ENCODE data around the gene ATXN1.

The ATXN1 gene

GRCh38 chr6:16698162-16698533, 63.1 kb downstream of the ATXN1 start:
- DNase-seq (ENCODE audit: low read depth in 2 of 2) = no peak

DNA sequence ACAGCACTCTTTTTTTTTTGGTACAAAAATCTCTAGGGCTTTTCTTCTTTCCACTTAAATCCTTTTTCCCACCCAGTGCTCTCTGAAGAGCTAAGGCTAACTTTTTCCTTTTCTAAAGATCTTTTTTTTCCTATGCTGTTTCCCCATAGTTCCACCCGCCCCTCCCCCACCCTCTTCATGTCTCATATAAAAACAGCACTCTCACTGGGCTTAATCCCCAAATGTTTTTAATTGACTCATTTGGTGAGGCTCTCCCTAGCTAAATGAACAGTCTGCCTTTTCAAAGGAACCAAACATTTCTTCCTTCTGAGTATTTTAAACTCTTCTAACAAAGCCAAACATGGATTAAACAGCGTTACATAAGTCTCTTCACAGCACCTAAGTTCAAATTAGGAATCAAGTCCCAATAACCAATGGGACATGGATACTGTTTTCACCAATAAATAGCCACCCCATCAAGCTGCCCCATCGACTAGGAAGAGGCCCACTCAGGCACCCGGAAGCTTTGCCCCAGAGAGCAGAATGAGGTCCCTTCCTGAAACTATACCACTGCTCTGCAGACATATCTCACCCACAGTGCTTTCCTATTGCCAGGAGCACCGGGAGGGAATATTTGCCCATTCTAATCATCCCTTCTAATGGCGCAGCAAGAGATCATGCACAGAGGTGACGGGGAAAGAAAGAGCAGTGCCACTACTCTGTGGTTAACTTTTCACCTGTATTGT, 63.7 kb downstream of the ATXN1 start:
- DNase-seq (ENCODE audit: low read depth in 2 of 2) = no peak

GRCh38 chr6:16696496-16696895, 64.8 kb downstream of the ATXN1 start:
- no peak for DNase-seq (ENCODE audit: low read depth in 2 of 2)

DNA sequence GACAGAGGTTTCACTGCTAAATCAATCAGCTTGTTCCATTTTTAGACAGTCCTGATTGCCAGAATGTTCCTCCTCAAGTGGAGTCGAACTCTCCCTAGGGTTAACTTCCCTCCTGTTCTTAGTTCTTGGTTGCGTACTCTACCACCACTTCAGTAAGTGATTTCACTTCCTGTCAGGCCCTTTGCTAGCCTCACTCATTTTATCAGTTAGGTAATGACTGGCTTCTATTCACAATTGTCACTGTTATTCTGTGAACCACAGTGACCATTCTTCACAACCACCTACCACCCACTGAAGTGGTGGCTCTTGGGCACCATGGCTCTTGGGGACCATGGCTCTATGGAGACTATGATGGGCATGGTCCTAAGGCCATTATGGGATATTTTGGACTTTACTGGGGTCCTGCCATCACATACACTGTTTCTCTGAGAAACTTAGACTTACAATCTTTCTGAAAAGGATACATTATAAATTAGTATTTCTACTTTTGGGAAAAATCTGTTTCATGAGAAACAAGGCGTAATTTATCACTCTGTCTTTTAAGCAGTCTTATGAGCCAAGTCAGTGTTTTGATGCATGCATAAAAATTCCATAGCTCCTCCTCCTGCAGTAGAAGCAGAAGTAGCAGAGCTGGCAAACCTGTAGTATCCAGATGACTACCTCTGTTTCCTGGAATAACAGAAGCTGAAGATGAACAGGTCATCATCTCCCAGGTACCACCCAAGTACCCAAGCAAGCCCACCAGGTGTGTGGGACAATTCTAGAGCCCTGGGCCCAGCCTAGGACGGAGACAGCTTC, 66.3 kb downstream of the ATXN1 start:
- no peak for DNase-seq (ENCODE audit: low read depth in 2 of 2)

DNA sequence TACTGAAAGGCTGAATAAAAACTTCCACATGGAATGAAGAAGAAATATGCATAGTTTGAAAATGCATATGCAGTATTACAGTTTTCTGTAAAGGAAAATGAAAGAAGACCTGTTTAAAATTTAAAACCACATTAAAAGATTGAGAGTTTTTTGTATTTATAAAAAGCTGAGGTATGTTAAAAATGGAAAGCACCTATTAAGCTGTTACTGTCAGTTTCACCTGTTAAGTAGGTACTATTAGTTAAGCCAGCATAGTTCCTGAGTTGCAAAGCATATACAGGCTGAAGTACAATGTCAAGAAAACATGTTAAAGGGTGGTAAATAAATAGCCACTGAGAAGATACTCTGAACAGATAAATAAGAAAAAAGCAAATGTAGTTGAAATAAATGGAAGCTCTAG, 69.9 kb downstream of the ATXN1 start:
- DNase-seq (ENCODE audit: low read depth in 2 of 2) = no peak

DNA sequence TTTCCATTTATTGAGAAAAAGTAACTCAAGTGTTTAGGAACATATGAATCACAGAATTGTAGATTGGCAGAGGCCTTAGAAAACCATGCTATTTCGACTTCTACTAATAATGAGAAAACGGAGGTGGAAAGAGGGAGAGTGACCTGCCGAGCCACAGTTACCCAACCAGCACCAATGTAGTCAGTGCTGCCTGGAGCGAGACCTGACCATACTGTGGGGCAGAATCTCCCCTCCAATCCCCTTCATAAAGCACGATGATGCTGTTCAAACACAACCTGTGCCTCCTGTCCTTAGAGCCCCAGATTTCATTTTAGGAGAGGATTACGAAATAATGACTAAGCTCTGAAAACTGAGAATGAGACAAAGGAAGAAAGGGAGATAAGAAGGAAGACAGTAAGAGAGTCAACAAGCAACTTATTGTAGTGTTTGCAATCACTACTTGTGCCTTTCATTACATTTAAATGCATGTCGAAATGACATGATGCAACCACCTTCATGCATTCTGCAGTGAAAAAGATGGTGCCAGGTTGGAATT, 70.6 kb downstream of the ATXN1 start:
- DNase-seq (ENCODE audit: low read depth in 2 of 2) = peak in 1 of 2 donors; percentile 54

DNA sequence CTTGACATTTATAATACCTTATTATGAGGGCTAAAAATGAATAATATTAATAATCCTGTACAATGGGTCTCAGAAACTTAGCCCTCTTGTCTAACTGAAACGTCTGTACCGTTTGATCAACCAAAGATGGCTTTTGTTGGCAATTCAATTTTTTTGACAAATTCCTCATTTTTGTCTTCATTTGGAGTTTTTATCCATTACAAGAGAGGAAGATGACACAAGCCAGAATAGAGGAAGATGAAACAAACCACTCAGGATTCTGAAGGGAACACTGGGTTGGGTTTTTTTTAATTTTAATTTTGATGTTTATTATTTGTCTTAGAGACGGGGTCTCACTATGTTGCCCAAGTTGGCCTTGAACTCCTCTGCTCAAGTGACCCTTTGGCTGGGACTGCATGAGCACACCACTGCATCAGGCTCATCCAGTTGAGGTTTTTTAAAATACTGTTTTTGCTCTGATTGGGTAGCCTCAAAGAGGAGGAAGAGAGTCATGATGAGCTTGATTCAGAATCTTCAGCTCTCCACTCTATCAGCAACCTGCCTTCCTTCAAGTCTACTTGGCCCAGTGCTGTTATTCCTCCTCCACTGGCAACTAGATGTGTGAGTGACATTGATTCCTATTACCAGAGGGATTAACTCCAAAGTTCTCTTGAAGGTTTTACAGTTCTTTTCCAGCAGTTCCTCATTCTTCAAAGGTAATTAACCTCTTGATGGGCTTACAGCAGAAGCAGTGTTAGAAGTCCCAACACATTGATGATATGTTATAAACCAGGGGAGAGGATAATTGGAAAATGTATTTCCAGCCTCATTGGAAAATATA, 71.3 kb downstream of the ATXN1 start:
- DNase-seq (ENCODE audit: low read depth in 2 of 2) = no peak

- DNase-seq (ENCODE audit: low read depth in 2 of 2) = no peak
Observed at GRCh38 chr6:16688984-16689636, 72.2 kb downstream of the ATXN1 start.

DNA sequence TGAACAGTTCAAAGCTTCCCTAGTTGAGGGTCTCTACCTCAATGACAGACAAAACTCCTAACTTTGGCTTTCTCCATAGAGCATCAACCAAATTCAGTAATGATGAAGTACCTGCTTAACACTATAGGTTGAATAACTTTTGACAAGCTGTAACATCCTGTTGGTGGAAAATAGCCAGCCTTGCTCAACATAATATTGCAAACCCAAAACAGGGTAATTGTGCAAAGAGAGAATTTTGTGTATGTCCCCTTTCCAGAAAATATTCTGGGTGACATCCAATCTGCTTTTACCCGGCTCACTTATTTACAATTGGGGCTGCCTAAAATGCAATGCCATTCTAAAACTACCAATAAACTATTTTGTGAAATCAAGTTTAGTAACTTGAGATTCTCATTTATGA, 72.8 kb downstream of the ATXN1 start:
- DNase-seq (ENCODE audit: low read depth in 2 of 2) = no peak

DNA sequence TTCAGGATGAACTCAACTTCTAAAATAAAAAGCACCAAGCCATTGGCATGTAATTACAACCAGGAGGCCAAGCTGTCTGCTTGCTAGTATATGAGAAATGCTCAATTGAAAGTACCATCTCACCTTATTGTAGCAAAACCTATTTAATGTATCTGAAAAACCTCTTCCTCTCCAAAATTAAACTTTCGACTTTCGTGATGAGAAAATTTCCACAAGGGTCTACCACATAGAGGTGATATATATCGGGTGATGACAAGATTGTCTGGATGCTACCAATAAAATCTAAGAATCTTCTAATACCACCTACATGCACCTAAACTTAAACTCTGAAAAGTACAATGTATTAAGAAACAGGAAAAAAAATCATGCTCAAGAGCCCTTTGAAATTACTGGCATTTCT, 74.2 kb downstream of the ATXN1 start:
- DNase-seq (ENCODE audit: low read depth in 2 of 2) = no peak

DNA sequence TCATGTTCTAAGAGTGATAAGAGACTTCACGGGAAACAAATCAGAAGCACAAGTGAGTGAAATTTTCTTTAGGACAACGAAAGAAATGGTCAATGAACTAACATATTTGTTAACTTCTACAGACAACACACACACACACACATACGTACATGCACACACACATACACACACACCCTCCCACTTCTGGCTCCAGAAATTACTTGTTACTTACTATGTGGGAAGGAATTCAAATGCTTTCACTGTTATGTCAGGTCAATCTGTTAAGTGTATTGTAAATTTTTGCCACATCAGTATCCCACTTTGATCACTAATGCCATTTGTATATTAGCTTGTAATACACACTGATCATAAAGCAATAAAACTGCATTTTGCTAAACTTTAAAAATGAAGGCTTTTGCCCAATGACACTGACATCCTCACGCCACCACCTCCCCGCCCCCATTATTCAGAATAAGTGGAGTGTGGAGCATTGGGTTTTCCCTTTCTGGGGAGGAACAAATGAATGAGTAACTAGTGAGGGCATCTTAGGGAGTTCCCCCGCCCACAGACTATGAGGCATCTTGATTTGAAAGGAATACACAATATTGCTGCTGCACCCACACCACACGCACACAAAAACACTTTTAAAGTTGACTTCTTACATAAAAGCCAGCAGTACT, 76.2 kb downstream of the ATXN1 start:
- DNase-seq (ENCODE audit: low read depth in 2 of 2) = peak; percentile 74 to 77

GRCh38 chr6:16684195-16684689, 77.0 kb downstream of the ATXN1 start:
- DNase-seq (ENCODE audit: low read depth in 2 of 2) = no peak

DNA sequence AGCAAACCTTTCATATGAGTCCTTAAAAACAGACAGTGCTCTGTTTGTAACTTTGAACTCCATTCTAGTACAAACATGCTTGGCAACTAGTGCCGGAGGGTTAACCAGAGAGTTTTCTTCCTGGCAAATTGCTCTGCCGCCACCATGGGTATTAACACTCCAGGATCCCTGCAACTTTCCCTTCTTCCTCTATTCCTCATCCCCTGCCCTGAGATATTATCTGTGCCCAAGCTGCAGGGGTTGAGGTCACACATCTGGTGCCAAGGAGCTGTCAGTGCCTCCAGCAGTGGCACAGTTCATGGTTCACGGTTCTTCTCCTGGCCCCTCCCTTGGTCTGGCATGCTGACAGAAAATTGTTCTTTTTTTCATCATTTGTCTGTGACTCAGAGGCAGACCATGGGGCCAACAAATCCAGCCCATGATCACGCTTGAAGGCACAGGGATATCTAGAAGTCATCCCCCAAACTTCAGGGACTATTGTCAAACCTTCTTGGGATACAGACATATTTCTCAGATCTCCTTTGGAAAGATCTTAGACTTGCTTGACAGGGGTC, 77.5 kb downstream of the ATXN1 start:
- DNase-seq (ENCODE audit: low read depth in 2 of 2) = no peak

DNA sequence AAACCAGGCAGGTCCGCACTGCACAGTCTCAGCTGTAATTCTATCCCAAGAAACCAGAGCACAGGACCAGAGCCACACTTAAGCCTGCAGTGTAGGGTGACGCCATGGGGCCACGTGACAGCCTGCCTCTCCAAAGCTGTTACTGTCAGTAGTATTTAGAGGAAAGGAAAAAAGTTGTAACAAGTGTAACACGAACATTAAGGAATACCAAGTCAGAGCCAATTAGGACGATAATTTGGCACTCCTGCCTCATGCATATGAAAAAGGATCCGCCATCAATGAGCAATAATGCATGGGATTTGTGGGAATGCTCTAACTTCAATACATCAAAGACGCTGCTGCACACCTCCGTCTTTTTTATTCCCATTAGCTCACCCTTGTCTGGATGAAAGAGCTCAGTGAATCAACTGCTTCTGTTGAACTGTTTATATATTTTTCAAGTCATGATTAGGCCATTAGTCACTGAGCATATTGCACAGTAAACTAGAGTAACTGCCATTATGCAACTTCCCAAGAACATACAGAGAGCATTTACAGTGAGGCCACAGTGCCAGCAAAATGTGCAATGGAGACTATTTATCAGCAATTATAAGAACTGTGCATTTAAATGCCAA, 79.9 kb downstream of the ATXN1 start:
- no peak for DNase-seq (ENCODE audit: low read depth in 2 of 2)

DNA sequence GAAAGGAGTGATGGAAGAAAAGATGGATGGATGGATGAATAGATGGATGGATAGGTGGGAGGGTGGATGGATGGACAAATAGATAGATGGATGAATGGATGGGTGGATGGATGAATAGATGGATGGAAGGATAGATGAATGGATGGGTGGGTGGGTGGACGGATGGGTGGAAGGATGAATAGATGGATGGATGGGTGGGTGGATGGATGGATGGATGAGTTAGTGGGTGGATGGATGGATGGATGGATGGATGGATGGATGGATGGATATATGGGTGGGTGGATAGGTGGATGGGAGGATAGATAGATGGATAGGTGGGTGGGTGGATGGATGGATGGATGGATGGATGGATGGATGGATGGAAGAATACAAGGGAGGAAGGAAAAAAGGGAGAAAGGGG, 82.2 kb downstream of the ATXN1 start:
- DNase-seq (ENCODE audit: low read depth in 2 of 2) = no peak

DNA sequence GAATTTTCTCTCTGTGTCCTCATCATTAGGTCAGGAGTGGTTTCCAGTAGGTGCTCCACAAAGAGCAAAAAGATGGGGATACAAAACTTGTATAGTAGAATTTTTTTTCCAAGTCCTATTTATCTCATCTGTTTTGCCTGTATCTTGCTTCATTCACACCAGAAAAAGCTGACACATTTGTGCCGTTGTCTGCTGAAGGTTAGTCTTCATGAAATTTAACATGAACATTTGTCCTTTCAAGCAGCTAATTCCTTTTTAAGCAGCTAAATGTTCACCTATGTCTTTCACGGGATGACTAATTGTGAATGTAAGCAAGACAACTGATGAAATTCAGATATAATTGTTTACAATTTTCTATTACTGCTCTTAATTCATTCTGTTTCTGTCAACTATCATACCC, 83.8 kb downstream of the ATXN1 start:
- no peak for DNase-seq (ENCODE audit: low read depth in 2 of 2)

GRCh38 chr6:16676978-16677377, 84.3 kb downstream of the ATXN1 start:
- no peak for DNase-seq (ENCODE audit: low read depth in 2 of 2)

DNA sequence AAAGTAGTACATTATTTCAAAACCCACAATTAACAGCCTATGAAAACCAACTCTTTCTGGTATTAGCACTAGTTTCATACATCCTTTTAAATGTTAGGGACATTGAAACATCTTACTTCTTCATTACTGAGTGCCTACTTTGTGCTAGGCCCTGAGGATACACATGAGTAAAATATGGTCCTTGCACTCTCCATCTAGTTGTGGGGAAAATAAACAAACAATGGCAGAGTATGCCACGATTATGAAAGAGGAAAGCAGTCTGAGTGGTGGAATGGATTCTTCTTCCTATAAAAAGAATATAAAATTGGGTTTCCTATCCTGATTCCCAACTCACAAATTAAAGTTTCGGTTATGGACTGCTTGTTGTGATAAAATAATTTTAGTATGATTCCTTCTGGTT, 84.9 kb downstream of the ATXN1 start:
- no peak for DNase-seq (ENCODE audit: low read depth in 2 of 2)

DNA sequence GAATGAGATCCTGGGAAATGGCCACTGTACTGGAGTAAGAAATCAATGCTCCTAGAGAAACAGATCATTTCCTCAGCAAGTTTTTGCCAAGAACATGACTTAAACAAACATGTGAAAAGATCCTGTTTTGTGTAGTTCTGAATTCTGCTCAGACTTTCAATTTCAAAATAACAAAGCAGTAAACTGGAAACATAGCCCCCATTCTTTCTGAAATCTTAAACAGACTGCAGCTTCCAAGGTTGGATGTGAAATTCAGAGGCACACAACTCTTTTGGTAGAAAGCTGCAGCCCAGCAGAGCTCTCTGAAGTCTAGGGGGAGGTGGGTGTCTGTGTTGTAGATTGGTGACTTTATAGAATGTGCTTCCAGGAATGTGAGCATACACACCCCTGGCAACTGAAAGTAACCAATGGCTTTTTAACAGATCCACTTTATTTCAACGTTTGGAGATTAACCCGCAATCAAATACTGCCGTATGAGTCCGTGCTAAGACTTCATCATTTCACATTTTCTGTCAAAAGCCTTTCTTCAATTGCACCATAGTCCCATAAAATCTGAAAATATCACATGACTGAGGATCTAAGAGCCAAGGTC, 86.4 kb downstream of the ATXN1 start:
- no peak for DNase-seq (ENCODE audit: low read depth in 2 of 2)
